A549 (cell line): Measurements from ENCODE around the gene C4orf17. TPM values are rescaled to one million over a fixed set of nuclear protein-coding genes. Genes with fewer than 3 reads are reported as not detected.

Experiments
- ATAC-seq, 2 experiments: fragments of 200-7000 bp in 1 of 2; fragments of >200 bp in 1 of 2; cut with Nextera tagmentation in 1 of 2; cut with Tn5 transposase in 1 of 2; 3 replicates each; pipeline versions ENCODE4 v1.8.0 to v1.9.1; 2018 to 2020; ENCODE audit warnings: mild to moderate bottlenecking in 1 of 2, moderate library complexity in 1 of 2
- CTCF ChIA-PET: fragments of 300-600 bp; sonication (Branson Sonifier 250); formaldehyde crosslinking; extraction: SDS; loops from one replicate; lab custom pipeline; 2021; ENCODE audit warnings: antibody characterized with exemption, inconsistent platforms; lab: Yijun Ruan, JAX
- POLR2A ChIA-PET: fragments of 350-600 bp; formaldehyde crosslinking; extraction: SDS; loops from one replicate; lab custom pipeline; 2021; ENCODE audit warnings: antibody characterized with exemption, inconsistent platforms; lab: Yijun Ruan, JAX
- DNase-seq, 2 experiments: peaks; one replicate each; pipeline versions ENCODE4 v3.0.0 to v3.0.0-alpha.2; 2011 to 2016; ENCODE audit warnings: low read depth in 1 of 2, low spot score in 1 of 2
- FAIRE-seq: peaks from 2 replicates; lab custom pipeline; 2011; peaks lifted over from hg19 to GRCh38; lab: Jason Lieb, UNC
- H3K27ac ChIP-seq, 2 experiments: fragments of >200 bp; sonication (Bioruptor Twin); formaldehyde crosslinking; 3 replicates each; pipeline ENCODE4 v1.5.1; 2016 to 2017
- H3K4me1 ChIP-seq: fragments of >200 bp; sonication (Bioruptor Twin); formaldehyde crosslinking; 3 replicates; pipeline ENCODE4 v1.6.1; 2016
- H3K4me2 ChIP-seq: fragments of >200 bp; sonication (Bioruptor Twin); formaldehyde crosslinking; 3 replicates; pipeline ENCODE4 v1.6.1; 2016
- H3K4me3 ChIP-seq: fragments of >200 bp; sonication (Bioruptor Twin); formaldehyde crosslinking; 3 replicates; pipeline ENCODE4 v1.5.1; 2016
- H3K9me3 ChIP-seq: fragments of >200 bp; sonication (Bioruptor Twin); formaldehyde crosslinking; 3 replicates; pipeline ENCODE4 v1.6.1; 2016
- CBX8 ChIP-seq: fragments of 200-600 bp; sonication (generic); IDR thresholded peaks from 2 replicates; pipeline ENCODE4 v1.6.1; 2016
- CHD2 ChIP-seq: fragments of 150-350 bp; IDR thresholded peaks from 2 replicates; pipeline ENCODE4 v1.6.1; 2014; ENCODE audit warnings: low read length; ENCODE audit not compliant: partially characterized antibody
- EHMT2 ChIP-seq: fragments of 200-600 bp; sonication (generic); IDR thresholded peaks from 2 replicates; pipeline ENCODE4 v1.6.1; 2016; ENCODE audit warnings: antibody characterized with exemption, low read depth, mild to moderate bottlenecking, moderate library complexity
- EP300 ChIP-seq, 2 experiments: fragments of >200 bp; sonication (Bioruptor Twin); formaldehyde crosslinking; IDR thresholded peaks; 2 replicates in 1 of 2; 3 replicates in 1 of 2; pipeline ENCODE4 v1.6.1; 2016 to 2017
- ESRRA ChIP-seq: fragments of 150-350 bp; IDR thresholded peaks from 2 replicates; pipeline ENCODE4 v1.6.1; 2014; ENCODE audit warnings: mild to moderate bottlenecking, low read length, borderline replicate concordance
- FOXS1 ChIP-seq: fragments of 250-450 bp; sonication (Bioruptor Pico); IDR thresholded peaks from 2 replicates; pipeline ENCODE4 v1.5.0; 2020; ENCODE audit warnings: mild to moderate bottlenecking, moderate library complexity
- GATA3 ChIP-seq: IDR thresholded peaks from 2 replicates; pipeline ENCODE4 v1.6.1; 2012; ENCODE audit warnings: borderline replicate concordance
- HEYL ChIP-seq: fragments of 250-450 bp; sonication (Bioruptor Pico); IDR thresholded peaks from 2 replicates; pipeline ENCODE4 v1.8.0; 2021; ENCODE audit warnings: mild to moderate bottlenecking, moderate library complexity
- HOXA7 ChIP-seq: fragments of 250-450 bp; sonication (Bioruptor Pico); IDR thresholded peaks from 2 replicates; pipeline ENCODE4 v1.5.0; 2020; ENCODE audit warnings: mild to moderate bottlenecking, moderate library complexity
- KDM1A ChIP-seq: fragments of 200-600 bp; sonication (generic); IDR thresholded peaks from 2 replicates; pipeline ENCODE4 v1.6.1; 2016; ENCODE audit warnings: low read depth, mild to moderate bottlenecking
- PHF8 ChIP-seq: fragments of 200-600 bp; sonication (generic); IDR thresholded peaks from 2 replicates; pipeline ENCODE4 v1.6.1; 2016; ENCODE audit warnings: low read depth, mild to moderate bottlenecking, antibody characterized with exemption, moderate library complexity, borderline replicate concordance
- POLR2A ChIP-seq: IDR thresholded peaks from 2 replicates; pipeline ENCODE4 v1.6.1; 2012; ENCODE audit warnings: mild to moderate bottlenecking, low read length
- RAD21 ChIP-seq, 2 experiments: fragments of >200 bp in 1 of 2; sonication (Bioruptor Twin) in 1 of 2; formaldehyde crosslinking in 1 of 2; IDR thresholded peaks in 1 of 2; conservative IDR thresholded peaks in 1 of 2; 2 replicates in 1 of 2; 3 replicates in 1 of 2; pipeline ENCODE4 v1.6.1; 2012 to 2018; ENCODE audit warnings: inconsistent platforms in 1 of 2
- ZNF302 ChIP-seq: fragments of 250-450 bp; sonication (Bioruptor Pico); IDR thresholded peaks from 2 replicates; pipeline ENCODE4 v1.9.0; 2021; ENCODE audit warnings: inconsistent platforms, mild to moderate bottlenecking, moderate library complexity
- WGBS: methylation state at CpG from one replicate; pipeline ENCODE4 v1.1.6; 2017; ENCODE audit errors: missing lambda C conversion rate; 5-methylcytosine and 5-hydroxymethylcytosine counted together
- polyA plus RNA-seq, 4 experiments: library from polyadenylated mRNA; depleted of rRNA in 3 of 4; stranded (reverse); fragments of >200 nt; fragmentation: RNase III in 1 of 4; extraction: RNeasy Plus Mini Kit Qiagen cat#74134 plus additional on column Dnase treatment in 1 of 4; gene quantifications; 2 replicates in 3 of 4; 3 replicates in 1 of 4; pipeline ENCODE4 v1.2.3, GENCODE V29; 2011 to 2017
- TF ChIP-seq, protein P1 (sequence below): IDR thresholded peaks from 2 replicates; pipeline ENCODE4 v1.6.1; 2012
- TF ChIP-seq, protein P2 (sequence below): fragments of 250-450 bp; sonication (Bioruptor Pico); IDR thresholded peaks from 2 replicates; pipeline ENCODE4 v1.5.0; 2021; ENCODE audit warnings: mild to moderate bottlenecking, moderate library complexity, borderline replicate concordance
- TF ChIP-seq, protein P3 (sequence below): fragments of >200 bp; sonication (Bioruptor Twin); formaldehyde crosslinking; IDR thresholded peaks from 3 replicates; pipeline ENCODE4 v1.5.1; 2016

The C4orf17 gene
- polyA plus RNA-seq, 2 of the 4 experiments (the other 2 are of a cell fraction), result not detected

DNA sequence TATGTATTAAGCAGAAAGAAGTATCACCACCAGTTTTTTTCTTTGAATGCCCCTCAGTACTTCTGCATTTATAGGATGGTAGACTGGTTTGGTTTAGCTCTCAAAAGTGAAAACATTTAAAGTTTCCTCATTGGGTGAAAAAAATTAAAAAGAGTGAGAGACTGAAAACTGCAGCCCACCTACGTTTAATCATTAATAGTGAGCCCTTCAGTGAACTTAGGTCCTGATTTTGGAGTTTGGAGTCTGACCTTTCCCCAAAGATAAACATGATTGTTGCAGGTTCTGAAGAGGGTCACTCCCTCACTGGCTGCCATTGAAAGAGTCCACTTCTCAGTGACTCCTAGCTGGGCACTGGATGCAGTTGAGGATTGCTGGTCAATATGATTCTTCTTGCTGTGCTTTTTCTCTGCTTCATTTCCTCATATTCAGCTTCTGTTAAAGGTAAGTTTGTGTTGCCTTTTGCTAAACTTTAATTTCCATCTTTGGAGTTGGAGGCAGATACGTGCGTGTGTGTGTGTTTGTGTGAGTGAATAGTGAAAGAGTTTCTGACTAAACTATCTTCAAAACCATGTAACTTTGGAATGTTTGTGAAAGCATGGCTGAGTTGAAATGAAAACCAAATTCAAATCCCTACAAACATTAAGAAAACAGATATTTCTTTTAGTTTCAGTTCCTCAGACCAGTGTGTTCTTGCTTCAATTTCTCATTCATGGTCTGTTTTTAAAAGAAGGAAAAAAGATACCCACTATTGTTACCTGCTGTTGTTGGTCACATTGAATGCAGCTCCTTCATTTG, 63.9 kb downstream of the C4orf17 start, which contains the start of gene MTTP:
TSS of gene MTTP (plus strand) at position 295 of the 795 bp plus-strand sequence. CDS start at position 381, 86 bp downstream.
- FAIRE-seq (no peak), ATAC-seq (no peak), DNase-seq (no peak)
- ChIA-PET CTCF (interaction anchor here (2.3 kb wide), 1 partner anchor 11 kb away, joined by 8 read pairs; the partner anchor contains the start of gene TRMT10A), POLR2A (no interaction called here)
- no peak within 1 kb of the TSS for H3K4me3 ChIP-seq
- no peaks in the 10 kb centered on the region for H3K4me1 ChIP-seq
- no peak within 1 kb of the TSS for H3K4me2 ChIP-seq
- 61% methylated on average over 3 of the region's 3 CpGs for WGBS
- TF ChIP-seq ZNF302 (CRISPR knock-in tag) (no peak), EP300 (IDR thresholded peaks at IDR 0.05) (no peak), CBX8 (no peak), EHMT2 (no peak), POLR2A (no peak), CHD2 (no peak), HEYL (CRISPR knock-in tag) (no peak), ESRRA (no peak), KDM1A (no peak), GATA3 (no peak), RAD21 (conservative IDR thresholded peaks at IDR 0.05 in 1 of 2, IDR thresholded peaks at IDR 0.05 in 1 of 2) (no peak), FOXS1 (CRISPR knock-in tag) (no peak)
- TF ChIP-seq, protein P1, sequence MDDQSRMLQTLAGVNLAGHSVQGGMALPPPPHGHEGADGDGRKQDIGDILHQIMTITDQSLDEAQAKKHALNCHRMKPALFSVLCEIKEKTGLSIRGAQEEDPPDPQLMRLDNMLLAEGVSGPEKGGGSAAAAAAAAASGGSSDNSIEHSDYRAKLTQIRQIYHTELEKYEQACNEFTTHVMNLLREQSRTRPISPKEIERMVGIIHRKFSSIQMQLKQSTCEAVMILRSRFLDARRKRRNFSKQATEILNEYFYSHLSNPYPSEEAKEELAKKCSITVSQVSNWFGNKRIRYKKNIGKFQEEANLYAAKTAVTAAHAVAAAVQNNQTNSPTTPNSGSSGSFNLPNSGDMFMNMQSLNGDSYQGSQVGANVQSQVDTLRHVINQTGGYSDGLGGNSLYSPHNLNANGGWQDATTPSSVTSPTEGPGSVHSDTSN, result no peak
- TF ChIP-seq, protein P2, sequence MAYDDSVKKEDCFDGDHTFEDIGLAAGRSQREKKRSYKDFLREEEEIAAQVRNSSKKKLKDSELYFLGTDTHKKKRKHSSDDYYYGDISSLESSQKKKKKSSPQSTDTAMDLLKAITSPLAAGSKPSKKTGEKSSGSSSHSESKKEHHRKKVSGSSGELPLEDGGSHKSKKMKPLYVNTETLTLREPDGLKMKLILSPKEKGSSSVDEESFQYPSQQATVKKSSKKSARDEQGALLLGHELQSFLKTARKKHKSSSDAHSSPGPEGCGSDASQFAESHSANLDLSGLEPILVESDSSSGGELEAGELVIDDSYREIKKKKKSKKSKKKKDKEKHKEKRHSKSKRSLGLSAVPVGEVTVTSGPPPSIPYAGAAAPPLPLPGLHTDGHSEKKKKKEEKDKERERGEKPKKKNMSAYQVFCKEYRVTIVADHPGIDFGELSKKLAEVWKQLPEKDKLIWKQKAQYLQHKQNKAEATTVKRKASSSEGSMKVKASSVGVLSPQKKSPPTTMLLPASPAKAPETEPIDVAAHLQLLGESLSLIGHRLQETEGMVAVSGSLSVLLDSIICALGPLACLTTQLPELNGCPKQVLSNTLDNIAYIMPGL, result no peak
- no peak within 1 kb of the TSS for H3K27ac ChIP-seq
- no peaks in the 10 kb centered on the region for H3K9me3 ChIP-seq

DNA sequence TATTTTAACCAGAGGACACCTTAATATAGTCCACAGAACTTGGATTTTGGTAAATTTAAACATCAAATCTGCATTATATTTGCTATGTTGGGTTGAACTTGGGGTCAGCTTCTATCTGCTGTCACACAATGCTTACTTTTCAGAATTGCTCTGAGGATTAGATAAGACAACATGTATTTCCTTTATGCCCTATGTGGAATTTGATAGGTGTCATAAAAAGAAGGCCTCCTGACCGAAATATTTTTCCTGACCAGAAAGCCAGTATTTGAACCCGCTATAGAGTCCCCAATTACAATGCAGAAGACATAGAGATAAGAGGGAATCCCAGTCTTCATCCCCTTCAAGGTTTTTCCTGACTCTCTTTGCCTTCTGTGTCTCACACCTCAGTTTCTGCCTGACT, 67.9 kb downstream of the C4orf17 start:
- no peak overlapping the region for H3K4me2 ChIP-seq
- CTCF ChIA-PET, result interaction anchor here (0.7 kb wide), 1 partner anchor 67 kb away, joined by 3 read pairs; no protein-coding TSS in a partner anchor
- no peak overlapping the region for H3K27ac ChIP-seq
- H3K9me3 ChIP-seq, result no peaks in the 10 kb centered on the region
- no peaks in the 10 kb centered on the region for H3K4me1 ChIP-seq
- no peak for DNase-seq
- no peak for ATAC-seq
- H3K4me3 ChIP-seq, result no peak overlapping the region
- POLR2A ChIA-PET, result no interaction called here
- TF ChIP-seq, protein P3, sequence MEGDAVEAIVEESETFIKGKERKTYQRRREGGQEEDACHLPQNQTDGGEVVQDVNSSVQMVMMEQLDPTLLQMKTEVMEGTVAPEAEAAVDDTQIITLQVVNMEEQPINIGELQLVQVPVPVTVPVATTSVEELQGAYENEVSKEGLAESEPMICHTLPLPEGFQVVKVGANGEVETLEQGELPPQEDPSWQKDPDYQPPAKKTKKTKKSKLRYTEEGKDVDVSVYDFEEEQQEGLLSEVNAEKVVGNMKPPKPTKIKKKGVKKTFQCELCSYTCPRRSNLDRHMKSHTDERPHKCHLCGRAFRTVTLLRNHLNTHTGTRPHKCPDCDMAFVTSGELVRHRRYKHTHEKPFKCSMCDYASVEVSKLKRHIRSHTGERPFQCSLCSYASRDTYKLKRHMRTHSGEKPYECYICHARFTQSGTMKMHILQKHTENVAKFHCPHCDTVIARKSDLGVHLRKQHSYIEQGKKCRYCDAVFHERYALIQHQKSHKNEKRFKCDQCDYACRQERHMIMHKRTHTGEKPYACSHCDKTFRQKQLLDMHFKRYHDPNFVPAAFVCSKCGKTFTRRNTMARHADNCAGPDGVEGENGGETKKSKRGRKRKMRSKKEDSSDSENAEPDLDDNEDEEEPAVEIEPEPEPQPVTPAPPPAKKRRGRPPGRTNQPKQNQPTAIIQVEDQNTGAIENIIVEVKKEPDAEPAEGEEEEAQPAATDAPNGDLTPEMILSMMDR, result no peak
- TF ChIP-seq PHF8, result no peak
- TF ChIP-seq, protein P2, result no peak
- no peak for TF ChIP-seq HOXA7 (CRISPR knock-in tag)
- no peak for FAIRE-seq
- WGBS, result 49% methylated on average over 2 of the region's 2 CpGs
